Stimulated activated CD4-positive, alpha-beta T cell treated with anti-CD3 and anti-CD28 coated beads, TNF-alpha, amount 100 ng/mL, for 1 hour (primary cell): ENCODE data around the gene KIR2DL1.
"Not testable (repeated sequence)": the region's sequence is repeated elsewhere in the genome, so short reads cannot be mapped to it uniquely, and the experiment has no call there.

Experiments
- DNase-seq, 3 donors: peaks; one replicate each; pipeline ENCODE4 v3.0.0-alpha.2; 2020; ENCODE audit warnings: low read depth in 3 of 3, low spot score in 1 of 3

Gene KIR2DL1

DNA sequence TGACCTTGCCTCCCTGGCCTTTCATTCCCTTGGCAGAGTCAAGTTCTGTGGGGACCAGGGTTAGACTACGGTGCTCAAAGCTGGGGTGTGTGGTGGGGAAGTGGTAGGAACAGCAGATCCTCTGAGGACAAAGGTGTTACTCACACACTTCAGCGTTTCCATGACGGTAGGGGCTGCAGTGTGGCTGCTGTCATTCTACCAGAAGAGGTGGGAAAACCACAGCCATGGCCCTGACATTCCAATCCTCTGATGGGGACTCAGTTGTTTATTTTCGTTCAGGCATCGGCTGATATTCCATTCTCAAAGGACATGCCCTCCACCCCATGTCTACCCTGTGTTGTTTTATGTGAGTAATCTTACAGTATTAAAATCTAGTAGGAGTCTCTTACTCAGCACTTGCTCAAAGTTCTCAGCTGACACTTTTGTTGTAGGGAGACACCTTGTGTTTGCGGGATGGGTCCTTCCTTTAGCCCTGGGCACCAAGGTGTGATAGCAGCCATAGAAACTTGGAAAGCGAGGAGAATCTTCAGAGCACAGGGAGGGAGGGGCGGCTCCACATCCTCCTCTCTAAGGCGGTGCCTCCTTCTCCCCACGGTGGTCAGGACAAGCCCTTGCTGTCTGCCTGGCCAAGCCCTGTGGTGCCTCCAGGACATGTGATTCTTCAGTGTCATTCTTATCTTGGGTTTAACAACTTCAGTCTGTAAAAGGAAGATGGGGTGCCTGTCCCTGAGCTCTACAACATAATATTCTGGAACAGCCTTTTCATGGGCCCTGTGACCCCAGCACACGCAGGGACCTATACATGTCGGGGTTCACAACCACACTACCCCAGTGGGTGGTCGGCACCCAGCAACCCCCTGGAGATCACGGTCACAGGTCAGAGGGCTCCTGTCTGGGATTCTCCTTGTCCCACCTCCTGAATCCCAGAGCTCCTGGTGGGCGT, 1.7 kb downstream of the KIR2DL1 start:
- DNase-seq, result not testable (repeated sequence)

DNA sequence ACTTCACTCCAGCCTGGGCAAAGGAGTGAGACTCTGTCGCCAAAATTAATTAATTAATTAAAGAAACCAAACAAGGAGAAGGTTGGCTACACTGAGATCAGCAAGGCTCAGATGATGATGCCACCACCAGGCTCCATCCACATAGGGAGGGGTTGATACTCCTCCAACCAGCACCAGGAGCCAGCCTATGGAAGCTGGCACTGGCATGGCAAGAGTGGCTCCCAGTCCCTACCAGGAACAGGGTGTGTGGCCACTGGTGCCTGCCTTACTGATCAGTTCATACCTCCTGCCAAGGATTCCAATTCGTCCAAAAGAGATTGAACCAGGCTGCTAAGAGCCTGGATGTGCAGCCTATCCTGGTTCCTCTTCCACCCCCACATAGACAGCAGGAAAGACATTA, 3.1 kb downstream of the KIR2DL1 start:
- DNase-seq, result not testable (repeated sequence)

DNA sequence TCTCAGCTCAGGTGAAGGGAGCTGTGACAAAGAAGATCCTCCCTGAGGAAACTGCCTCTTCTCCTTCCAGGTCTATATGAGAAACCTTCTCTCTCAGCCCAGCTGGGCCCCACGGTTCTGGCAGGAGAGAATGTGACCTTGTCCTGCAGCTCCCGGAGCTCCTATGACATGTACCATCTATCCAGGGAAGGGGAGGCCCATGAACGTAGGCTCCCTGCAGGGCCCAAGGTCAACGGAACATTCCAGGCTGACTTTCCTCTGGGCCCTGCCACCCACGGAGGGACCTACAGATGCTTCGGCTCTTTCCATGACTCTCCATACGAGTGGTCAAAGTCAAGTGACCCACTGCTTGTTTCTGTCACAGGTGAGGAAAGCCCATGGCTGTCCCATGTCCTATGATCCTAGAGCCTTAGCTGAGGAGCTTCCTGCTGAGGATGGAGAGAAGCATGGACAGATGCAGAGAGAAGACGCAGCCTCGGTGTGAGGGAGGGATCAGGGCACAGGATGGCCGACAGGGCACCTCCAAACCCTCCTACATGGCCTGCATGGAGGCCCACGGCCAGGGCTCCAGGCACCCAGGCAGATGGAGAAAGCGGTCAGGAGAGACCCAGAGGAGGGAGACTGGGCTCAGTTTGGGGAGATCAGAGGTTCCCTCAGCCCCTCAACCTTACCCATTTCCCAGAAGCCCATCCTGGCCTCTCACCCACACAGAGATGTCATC, 5.7 kb downstream of the KIR2DL1 start:
- not testable (repeated sequence) for DNase-seq

DNA sequence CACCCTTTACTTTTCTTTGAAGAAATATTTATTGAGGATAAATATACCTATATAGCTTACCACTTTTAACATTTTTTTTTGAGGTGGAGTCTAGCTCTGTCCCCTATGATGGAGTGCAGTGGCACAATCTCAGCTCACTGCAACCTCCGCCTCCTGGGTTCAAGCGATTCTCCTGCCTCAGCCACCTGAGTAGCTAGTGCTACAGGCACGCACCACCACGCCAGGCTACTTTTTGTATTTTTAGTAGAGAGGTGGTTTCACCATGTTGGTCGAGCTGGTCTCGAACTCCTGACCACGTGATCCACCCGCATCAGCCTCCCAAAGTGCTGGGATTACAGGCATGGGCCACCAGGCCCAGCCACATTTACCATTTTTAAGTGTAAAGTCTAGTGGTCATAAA, 6.2 kb downstream of the KIR2DL1 start:
- DNase-seq, result not testable (repeated sequence)

DNA sequence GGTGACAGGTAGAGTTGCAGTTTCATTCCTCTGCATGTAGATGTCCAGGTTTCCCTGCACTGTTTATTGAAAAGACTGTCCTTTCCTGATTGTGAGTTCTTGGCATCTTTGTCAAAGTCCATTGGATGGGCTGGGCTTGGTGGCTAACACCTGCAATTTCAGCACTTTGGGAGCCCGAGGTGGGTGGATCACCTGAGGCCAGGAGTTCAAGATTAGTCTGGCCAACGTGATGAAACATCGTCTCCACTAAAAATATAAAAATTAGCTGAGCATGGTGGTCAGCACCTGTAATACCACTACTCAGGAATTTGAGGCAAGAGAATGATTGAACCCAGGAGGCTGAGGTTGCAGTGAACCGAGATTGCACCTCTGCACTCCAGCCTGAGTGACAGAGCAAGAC, 8.3 kb downstream of the KIR2DL1 start:
- not testable (repeated sequence) for DNase-seq

DNA sequence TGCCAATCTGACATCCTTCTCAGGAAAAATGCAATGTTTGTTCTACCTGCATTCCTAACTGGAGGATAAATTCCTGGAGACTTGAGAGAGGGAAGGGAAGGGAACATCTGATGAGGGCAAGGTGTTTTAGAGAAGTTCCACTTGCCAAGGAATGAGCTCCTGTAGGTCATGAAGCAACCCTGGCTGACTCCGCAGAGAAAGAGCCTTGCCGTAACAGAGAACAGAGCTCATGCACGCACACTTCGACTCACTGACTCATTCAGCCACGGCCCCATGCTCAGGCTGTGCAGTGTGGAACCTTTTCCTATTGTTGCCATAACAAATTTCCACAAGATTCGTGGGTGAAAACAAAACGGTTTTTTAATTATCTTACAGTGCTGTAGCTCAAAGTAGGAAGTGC, 9.3 kb downstream of the KIR2DL1 start:
- not testable (repeated sequence) for DNase-seq

DNA sequence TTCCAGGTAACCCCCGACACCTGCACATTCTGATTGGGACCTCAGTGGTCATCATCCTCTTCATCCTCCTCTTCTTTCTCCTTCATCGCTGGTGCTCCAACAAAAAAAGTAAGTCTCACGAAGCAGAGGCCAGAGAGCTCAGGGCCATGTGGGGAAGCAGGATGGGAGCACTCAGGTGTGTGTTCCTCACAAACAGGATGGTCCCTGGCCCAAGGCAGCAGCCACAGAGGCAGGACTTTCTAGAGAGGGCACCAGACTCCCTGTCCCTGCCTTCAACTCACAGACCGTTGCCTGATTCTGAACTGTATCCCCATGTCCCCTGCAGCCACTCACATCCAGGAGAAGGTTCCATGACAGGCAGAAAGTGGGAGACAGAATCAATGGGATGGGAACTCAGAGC, 13.3 kb downstream of the KIR2DL1 start:
- not testable (repeated sequence) for DNase-seq

DNA sequence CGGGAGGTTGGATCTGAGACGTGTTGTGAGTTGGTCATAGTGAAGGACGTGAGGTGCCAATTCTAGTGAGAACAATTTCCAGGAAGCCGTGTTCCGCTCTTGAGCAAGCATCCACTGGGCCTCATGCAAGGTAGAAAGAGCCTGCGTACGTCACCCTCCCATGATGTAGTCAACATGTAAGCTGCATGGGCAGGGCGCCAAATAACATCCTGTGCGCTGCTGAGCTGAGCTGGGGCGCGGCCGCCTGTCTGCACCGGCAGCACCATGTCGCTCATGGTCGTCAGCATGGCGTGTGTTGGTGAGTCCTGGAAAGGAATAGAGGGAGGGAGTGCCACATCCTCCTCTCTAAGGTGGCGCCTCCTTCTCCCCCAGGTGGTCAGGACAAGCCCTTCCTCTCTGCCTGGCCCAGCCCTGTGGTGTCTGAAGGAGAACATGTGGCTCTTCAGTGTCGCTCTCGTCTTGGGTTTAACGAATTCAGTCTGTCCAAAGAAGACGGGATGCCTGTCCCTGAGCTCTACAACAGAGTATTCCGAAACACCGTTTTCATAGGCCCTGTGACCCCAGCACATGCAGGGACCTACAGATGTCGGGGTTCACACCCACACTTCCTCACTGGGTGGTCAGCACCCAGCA, 16.6 kb downstream of the KIR2DL1 start:
- not testable (repeated sequence) for DNase-seq

DNA sequence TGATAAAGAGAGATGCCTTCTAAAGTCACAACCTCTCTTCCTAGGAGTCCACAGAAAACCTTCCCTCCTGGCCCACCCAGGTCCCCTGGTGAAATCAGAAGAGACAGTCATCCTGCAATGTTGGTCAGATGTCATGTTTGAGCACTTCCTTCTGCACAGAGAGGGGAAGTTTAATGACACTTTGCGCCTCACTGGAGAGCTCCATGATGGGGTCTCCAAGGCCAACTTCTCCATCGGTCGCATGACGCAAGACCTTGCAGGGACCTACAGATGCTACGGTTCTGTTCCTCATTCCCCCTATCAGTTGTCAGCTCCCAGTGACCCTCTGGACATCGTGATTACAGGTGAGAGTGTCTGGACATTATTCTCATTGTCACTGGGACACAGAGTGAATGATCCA, 18.6 kb downstream of the KIR2DL1 start:
- DNase-seq, result not testable (repeated sequence)

DNA sequence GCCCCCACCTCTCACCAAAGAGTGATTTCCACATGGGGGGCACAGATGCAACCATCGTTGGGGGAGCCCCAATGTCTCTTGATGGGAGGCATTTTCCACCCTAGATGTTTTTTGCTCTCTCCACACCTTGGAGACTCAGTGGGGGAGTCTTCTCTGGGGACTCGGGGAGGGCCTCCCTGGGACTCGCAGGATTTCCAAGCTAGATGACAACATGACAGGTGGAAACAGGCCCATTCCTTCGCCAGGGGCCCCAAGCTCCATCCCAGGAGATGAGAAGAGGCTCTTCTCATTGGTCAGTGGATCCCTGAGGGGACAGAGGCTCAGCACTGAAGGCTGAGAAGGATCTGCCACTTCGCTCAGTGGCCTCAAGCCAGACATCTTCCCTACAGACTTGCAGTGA, 21.1 kb downstream of the KIR2DL1 start:
- DNase-seq, result no peak

DNA sequence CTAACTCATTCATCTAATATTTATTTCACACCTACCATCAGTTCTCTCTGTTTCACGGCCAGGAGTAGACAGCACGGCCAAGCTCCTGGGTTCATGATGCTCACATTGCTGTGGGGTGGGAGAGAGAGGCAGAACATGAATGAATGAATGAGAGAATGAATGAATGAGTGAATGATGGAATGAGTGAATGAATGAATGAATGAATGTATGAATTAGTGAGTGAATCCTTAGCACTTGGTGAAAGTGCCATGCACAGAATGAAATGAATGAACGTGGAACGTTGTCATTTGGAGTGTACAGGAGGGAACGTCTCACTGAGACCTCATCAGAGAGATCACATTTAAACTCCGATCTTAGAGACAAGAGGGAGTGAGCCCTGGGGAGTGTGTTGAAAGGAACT, 21.9 kb downstream of the KIR2DL1 start:
- DNase-seq, result no peak

DNA sequence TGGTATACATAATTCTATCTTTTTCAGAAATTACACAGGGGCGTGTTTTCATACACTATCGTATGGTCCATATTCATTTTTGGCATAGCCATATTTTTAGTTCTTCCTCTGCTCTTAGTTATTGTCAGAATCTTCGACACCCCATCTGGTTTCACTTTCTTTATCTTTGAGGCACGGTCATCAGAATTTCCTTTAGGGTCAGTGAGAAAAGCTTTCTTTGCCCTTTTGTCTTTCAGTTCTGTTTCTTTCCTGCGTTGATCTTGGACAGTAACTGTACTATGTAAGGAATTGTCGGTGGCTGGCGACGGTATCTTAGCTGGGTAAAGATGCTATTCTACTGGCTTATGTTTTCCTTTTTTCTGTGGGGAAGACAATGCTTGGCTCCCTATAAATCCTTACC, 23.2 kb downstream of the KIR2DL1 start:
- DNase-seq, result no peak

DNA sequence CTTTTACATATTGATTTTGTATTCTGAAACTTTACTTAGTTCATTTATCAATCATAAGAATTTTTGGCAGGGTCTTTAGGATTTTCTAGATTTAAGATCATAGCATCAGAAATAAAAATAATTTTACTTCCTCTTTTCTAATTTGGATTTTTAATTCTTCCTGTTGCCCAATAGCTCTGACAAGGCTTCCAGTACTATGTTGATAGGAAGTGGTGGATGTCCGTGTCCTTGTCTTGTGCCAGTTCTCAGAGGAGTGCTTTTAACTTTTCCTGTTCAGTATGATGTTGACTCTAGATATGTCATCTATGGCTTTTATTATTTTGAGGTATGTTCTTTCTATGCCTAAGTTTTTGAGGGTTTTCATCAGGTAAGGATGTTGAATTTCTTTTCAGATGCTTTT, 26.2 kb downstream of the KIR2DL1 start:
- no peak for DNase-seq

DNA sequence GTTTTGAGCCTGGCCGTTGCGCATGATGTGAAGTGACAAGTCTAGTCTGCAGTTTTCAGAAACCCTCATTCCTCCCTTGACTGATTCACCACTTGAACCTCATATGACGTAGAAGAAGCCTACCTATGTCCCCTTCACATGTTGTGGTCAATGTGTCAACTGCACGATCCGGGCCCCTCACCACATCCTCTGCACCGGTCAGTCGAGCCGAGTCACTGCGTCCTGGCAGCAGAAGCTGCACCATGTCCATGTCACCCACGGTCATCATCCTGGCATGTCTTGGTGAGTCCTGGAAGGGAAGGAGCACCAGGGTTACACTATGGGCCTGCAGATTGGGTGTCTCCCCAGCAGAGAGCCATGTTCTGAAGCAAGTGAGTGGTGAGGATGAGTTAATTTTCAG, 33.8 kb downstream of the KIR2DL1 start, which contains the start of gene KIR2DL4:
TSS of gene KIR2DL4 (plus strand) at position 201 of the 400 bp plus-strand sequence. CDS start at position 243, 42 bp downstream.
- DNase-seq, result no peak

DNA sequence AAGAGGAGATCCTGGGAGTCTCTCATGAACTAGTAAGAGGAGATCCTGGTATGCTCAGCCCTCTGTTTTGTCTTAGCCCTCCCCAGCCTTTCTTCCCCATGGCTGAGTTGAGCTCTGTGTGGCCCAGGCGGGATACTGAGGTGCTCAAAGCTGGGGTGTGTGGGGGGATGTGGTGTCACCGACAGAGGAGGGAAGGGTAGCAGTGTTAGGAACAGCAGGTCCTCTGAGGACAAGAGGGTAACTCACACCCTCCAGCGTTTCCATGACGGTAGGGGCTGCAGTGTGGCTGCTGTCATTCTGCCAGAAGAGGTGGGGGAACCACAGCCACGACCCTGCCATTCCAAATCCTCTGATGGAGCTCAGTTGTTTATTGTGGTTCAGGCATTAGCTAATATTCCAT, 34.5 kb downstream of the KIR2DL1 start:
- DNase-seq, result no peak

DNA sequence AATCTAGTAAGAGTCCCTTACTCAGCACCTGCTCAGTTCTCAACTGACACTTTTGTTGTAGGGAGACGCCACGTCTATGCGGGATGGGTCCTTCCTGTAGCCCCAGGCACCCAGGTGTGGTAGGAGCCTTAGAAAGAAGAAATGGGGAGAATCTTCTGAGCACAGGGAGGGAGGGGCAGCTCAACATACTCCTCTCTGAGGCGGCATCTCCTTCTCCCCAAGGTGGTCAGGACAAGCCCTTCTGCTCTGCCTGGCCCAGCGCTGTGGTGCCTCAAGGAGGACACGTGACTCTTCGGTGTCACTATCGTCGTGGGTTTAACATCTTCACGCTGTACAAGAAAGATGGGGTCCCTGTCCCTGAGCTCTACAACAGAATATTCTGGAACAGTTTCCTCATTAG, 35.0 kb downstream of the KIR2DL1 start:
- no peak for DNase-seq

DNA sequence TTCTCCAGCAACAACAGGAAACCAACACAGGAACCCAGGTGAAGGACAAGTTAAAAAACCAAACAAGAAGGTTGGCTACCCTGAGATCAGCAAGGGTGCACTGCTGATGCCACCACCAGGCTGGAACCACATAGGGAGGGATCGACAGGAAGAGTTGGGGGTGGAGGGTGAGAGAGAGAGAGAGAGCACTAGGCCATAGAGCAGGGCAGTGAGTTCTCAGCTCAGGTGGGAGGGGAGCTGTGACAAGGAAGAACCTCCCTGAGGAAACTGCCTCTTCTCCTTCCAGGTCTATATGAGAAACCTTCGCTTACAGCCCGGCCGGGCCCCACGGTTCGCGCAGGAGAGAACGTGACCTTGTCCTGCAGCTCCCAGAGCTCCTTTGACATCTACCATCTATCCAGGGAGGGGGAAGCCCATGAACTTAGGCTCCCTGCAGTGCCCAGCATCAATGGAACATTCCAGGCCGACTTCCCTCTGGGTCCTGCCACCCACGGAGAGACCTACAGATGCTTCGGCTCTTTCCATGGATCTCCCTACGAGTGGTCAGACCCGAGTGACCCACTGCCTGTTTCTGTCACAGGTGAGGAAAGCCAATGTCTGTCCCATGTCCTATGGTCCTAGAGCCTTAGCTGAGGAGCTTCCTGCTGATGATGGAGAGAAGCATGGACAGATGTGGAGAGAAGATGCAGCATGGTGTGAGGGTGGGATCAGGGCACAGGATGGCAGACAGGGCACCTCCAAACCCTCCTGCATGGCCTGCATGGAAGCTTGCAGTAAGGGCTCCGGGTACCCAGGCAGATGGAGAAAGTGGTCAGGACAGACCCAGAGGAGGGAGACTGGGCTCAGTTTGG, 36.3 kb downstream of the KIR2DL1 start:
- DNase-seq, result no peak

DNA sequence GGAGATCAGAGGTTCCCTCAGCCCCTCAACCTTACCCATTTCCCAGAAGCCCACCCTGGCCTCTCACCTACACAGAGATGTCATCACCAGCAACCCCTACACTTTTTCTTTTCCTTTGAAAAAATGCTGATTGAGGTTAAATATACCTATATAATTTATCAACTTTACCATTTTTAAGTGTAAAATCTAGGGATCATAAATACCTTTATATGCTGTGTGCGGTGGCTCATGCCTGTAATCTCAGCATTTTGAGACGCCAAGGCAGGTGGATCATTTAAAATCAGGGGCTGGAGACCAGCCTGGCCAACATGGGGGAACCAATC, 36.9 kb downstream of the KIR2DL1 start:
- no peak for DNase-seq

DNA sequence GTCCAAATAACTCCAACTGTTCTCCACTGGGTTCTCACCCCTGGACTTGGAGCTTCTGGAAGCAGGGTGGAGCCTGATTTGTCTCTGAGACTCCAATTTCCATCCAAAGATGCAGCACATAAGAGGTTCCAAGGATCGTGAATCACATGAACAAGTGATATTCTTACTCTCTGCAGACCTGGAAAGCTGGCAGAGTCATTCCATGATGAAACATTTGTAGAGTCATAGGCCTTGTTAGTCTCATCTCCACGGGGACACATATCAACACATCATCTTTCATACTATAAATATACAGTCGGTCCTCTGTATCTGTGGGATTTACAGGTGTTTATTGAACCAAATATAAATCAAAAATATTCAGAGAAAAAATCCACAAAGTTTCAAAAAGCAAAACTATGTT, 45.0 kb downstream of the KIR2DL1 start:
- DNase-seq, result not testable (repeated sequence)

DNA sequence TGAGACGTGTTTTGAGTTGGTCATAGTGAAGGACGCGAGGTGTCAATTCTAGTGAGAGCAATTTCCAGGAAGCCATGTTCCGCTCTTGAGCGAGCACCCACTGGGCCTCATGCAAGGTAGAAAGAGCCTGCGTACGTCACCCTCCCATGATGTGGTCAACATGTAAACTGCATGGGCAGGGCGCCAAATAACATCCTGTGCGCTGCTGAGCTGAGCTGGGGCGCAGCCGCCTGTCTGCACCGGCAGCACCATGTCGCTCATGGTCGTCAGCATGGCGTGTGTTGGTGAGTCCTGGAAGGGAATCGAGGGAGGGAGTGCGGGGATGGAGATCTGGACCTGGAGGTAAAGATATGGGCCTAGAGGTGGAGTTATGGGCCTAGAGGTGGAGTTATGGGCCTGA, 46.7 kb downstream of the KIR2DL1 start, which contains the start of gene KIR3DL1:
TSS of gene KIR3DL1 (plus strand) at position 218 of the 400 bp plus-strand sequence.
- DNase-seq, result not testable (repeated sequence)
